Measurements from ENCODE around the gene SH2D6. TPM values are rescaled to one million over a fixed set of nuclear protein-coding genes. Genes with fewer than 3 reads are reported as not detected.

The SH2D6 gene
- total RNA-seq, 5 donors from 2014 or later (not counting 1 experiment from before 2014, with no cell fraction given), result 0.49 to 1.1 (median 0.60) TPM; not detected in 1

GRCh38 chr2:85415980-85416650 lies 2.4 kb upstream of the SH2D6 start:
- DNase-seq, result no peak
- H3K4me1 ChIP-seq (ENCODE audit: control insufficient read depth in 1 of 2, extremely low read depth in 1 of 2, insufficient read depth in 2 of 2, low read length in 2 of 2), result peaks cover 22 to 46% of the 10 kb centered on the region in 2 experiments
- H3K9me3 ChIP-seq, result no peaks in the 10 kb centered on the region
- no peaks in the 10 kb centered on the region for H3K36me3 ChIP-seq (ENCODE audit: control insufficient read depth in 2 of 2, extremely low read depth in 1 of 2, insufficient read depth in 1 of 2, low read length in 1 of 2)
- H3K9me3 Mint-ChIP-seq, result no peaks in the 10 kb centered on the region
- ChIA-PET POLR2A (interaction anchor here in 1 of 2 donors (0.7 kb wide), 1 partner anchor 141 kb away, joined by 3 read pairs; no protein-coding TSS in a partner anchor), CTCF (interaction anchor here in 1 of 2 donors (0.8 kb wide), 1 partner anchor 129 kb away, joined by 3 read pairs; no protein-coding TSS in a partner anchor)
- no peaks in the 10 kb centered on the region for H3K36me3 Mint-ChIP-seq
- peaks cover 31 to 37% (median 34%) of the 10 kb centered on the region in 3 donors for H3K4me1 Mint-ChIP-seq
- H3K4me3 ChIP-seq (ENCODE audit: control insufficient read depth in 1 of 2, extremely low read depth in 1 of 2, low read length in 1 of 2), result no peak overlapping the region
- peaks cover 3 to 9% of the 10 kb centered on the region in 2 donors for H3K27me3 Mint-ChIP-seq
- peaks cover 0 to 27% of the 10 kb centered on the region in 2 experiments for H3K27me3 ChIP-seq (replicated peaks in 1 of 2; ENCODE audit: control insufficient read depth in 2 of 2, extremely low read depth in 1 of 2, insufficient read depth in 2 of 2, low read length in 1 of 2)
- no peak overlapping the region for H3K4me3 Mint-ChIP-seq
- no peak overlapping the region for H3K27ac ChIP-seq (ENCODE audit: low read length)
- WGBS (ENCODE audit: insufficient coverage), result 84% methylated on average over 9 of the region's 12 CpGs
- no peak overlapping the region for H3K27ac Mint-ChIP-seq
- no peak for ATAC-seq (replicated peaks in 1 of 4)

GRCh38 chr2:85419009-85419675 lies 628 bp downstream of the SH2D6 start:
- peak overlapping the region; percentile 97 to 99 for H3K27ac Mint-ChIP-seq
- H3K27me3 Mint-ChIP-seq, result peaks cover 0 to 2% of the 10 kb centered on the region in 2 donors
- WGBS (ENCODE audit: insufficient coverage), result 78% methylated on average over 7 of the region's 17 CpGs
- Histone ChIP-seq H3K4me3 (ENCODE audit: control insufficient read depth in 1 of 2, extremely low read depth in 1 of 2, low read length in 1 of 2) (peak overlapping the region; percentile 88 to 95), H3K27me3 (replicated peaks in 1 of 2; ENCODE audit: control insufficient read depth in 2 of 2, extremely low read depth in 1 of 2, insufficient read depth in 2 of 2, low read length in 1 of 2) (peaks cover 0 to 9% of the 10 kb centered on the region in 2 experiments), H3K9me3 (no peaks in the 10 kb centered on the region), H3K4me1 (ENCODE audit: control insufficient read depth in 1 of 2, extremely low read depth in 1 of 2, insufficient read depth in 2 of 2, low read length in 2 of 2) (peaks cover 12 to 34% of the 10 kb centered on the region in 2 experiments), H3K36me3 (ENCODE audit: control insufficient read depth in 2 of 2, extremely low read depth in 1 of 2, insufficient read depth in 1 of 2, low read length in 1 of 2) (no peaks in the 10 kb centered on the region), H3K27ac (ENCODE audit: low read length) (peak overlapping the region; percentile 84)
- ChIA-PET POLR2A (interaction anchor here (0.6 to 1.6 kb wide), 6 partner anchors 9 to 133 kb away, joined by 3 to 8 read pairs (median 4); partner anchors contain the start of gene CAPG (in 1 of the 2)), CTCF (interaction anchor here (0.6 to 4.5 kb wide), 16 partner anchors 10 to 176 kb away, joined by 3 to 65 read pairs (median 4); partner anchors contain the start of genes MAT2A (in 1 of the 2) and RNF181 (in 1 of the 2))
- ATAC-seq (replicated peaks in 1 of 4), result no peak
- H3K36me3 Mint-ChIP-seq, result no peaks in the 10 kb centered on the region
- peaks cover 26 to 27% (median 26%) of the 10 kb centered on the region in 3 donors for H3K4me1 Mint-ChIP-seq
- no peak for DNase-seq
- peak overlapping the region; percentile 89 to 95 (median 92) for H3K4me3 Mint-ChIP-seq
- H3K9me3 Mint-ChIP-seq, result no peaks in the 10 kb centered on the region

GRCh38 chr2:85420536-85421259 lies 2.2 kb downstream of the SH2D6 start:
- Histone ChIP-seq H3K27ac (ENCODE audit: low read length) (peak overlapping the region; percentile 20), H3K4me1 (ENCODE audit: control insufficient read depth in 1 of 2, extremely low read depth in 1 of 2, insufficient read depth in 2 of 2, low read length in 2 of 2) (peaks cover 12 to 31% of the 10 kb centered on the region in 2 experiments), H3K4me3 (ENCODE audit: control insufficient read depth in 1 of 2, extremely low read depth in 1 of 2, low read length in 1 of 2) (no peak overlapping the region), H3K36me3 (ENCODE audit: control insufficient read depth in 2 of 2, extremely low read depth in 1 of 2, insufficient read depth in 1 of 2, low read length in 1 of 2) (no peaks in the 10 kb centered on the region), H3K27me3 (replicated peaks in 1 of 2; ENCODE audit: control insufficient read depth in 2 of 2, extremely low read depth in 1 of 2, insufficient read depth in 2 of 2, low read length in 1 of 2) (no peaks in the 10 kb centered on the region), H3K9me3 (no peaks in the 10 kb centered on the region)
- peak; percentile 59 to 68 (median 65) for ATAC-seq (replicated peaks in 1 of 4)
- peak; percentile 47 to 92 (median 81) for DNase-seq
- 38% methylated on average over 20 of the region's 22 CpGs for WGBS (ENCODE audit: insufficient coverage)
- Mint-ChIP-seq H3K27ac (peak overlapping the region; percentile 84 to 86), H3K4me1 (peaks cover 20 to 27% (median 22%) of the 10 kb centered on the region in 3 donors), H3K9me3 (no peaks in the 10 kb centered on the region), H3K27me3 (no peaks in the 10 kb centered on the region), H3K4me3 (peak overlapping the region; percentile 62 to 89 (median 74)), H3K36me3 (no peaks in the 10 kb centered on the region)
- ChIA-PET POLR2A (interaction anchor here in 1 of 2 donors (0.5 to 1.6 kb wide), 2 partner anchors 119 to 129 kb away, joined by 3 to 8 read pairs; no protein-coding TSS in a partner anchor), CTCF (interaction anchor here (0.6 to 4.5 kb wide), 12 partner anchors 26 to 136 kb away, joined by 3 to 65 read pairs (median 6); partner anchors contain the start of genes ELMOD3 (in 1 of the 2) and MAT2A (in 1 of the 2))

- CTCF ChIA-PET, result interaction anchor here (1.1 to 4.5 kb wide), 5 partner anchors 66 to 135 kb away, joined by 3 to 65 read pairs (median 4); partner anchors contain the start of gene ELMOD3 (in 1 of the 2)
- no peak for ATAC-seq (replicated peaks in 1 of 4)
- H3K9me3 ChIP-seq, result no peaks in the 10 kb centered on the region
- H3K4me3 ChIP-seq (ENCODE audit: control insufficient read depth in 1 of 2, extremely low read depth in 1 of 2, low read length in 1 of 2), result no peak overlapping the region
- H3K27me3 Mint-ChIP-seq, result no peaks in the 10 kb centered on the region
- no peaks in the 10 kb centered on the region for H3K9me3 Mint-ChIP-seq
- H3K36me3 Mint-ChIP-seq, result no peaks in the 10 kb centered on the region
- no peak for DNase-seq
- POLR2A ChIA-PET, result no interaction called here
- peak overlapping the region in 1 of 2 donors; percentile 86 for H3K27ac Mint-ChIP-seq
- no peak overlapping the region for H3K27ac ChIP-seq (ENCODE audit: low read length)
- WGBS (ENCODE audit: insufficient coverage), result 95% methylated on average over 13 of the region's 13 CpGs
- H3K4me1 Mint-ChIP-seq, result peaks cover 20 to 27% (median 22%) of the 10 kb centered on the region in 3 donors
- no peaks in the 10 kb centered on the region for H3K36me3 ChIP-seq (ENCODE audit: control insufficient read depth in 2 of 2, extremely low read depth in 1 of 2, insufficient read depth in 1 of 2, low read length in 1 of 2)
- H3K27me3 ChIP-seq (replicated peaks in 1 of 2; ENCODE audit: control insufficient read depth in 2 of 2, extremely low read depth in 1 of 2, insufficient read depth in 2 of 2, low read length in 1 of 2), result no peaks in the 10 kb centered on the region
- no peak overlapping the region for H3K4me3 Mint-ChIP-seq
- H3K4me1 ChIP-seq (ENCODE audit: control insufficient read depth in 1 of 2, extremely low read depth in 1 of 2, insufficient read depth in 2 of 2, low read length in 2 of 2), result peaks cover 12 to 31% of the 10 kb centered on the region in 2 experiments
These were observed 3.0 kb downstream of the SH2D6 start for GRCh38 chr2:85421260-85422071.

- Mint-ChIP-seq H3K36me3 (no peaks in the 10 kb centered on the region), H3K4me3 (no peak overlapping the region), H3K9me3 (no peaks in the 10 kb centered on the region), H3K27me3 (no peaks in the 10 kb centered on the region), H3K4me1 (peaks cover 20 to 27% (median 22%) of the 10 kb centered on the region in 3 donors), H3K27ac (peak overlapping the region in 1 of 2 donors; percentile 63)
- peaks cover 12 to 31% of the 10 kb centered on the region in 2 experiments for H3K4me1 ChIP-seq (ENCODE audit: control insufficient read depth in 1 of 2, extremely low read depth in 1 of 2, insufficient read depth in 2 of 2, low read length in 2 of 2)
- ChIA-PET POLR2A (no interaction called here), CTCF (interaction anchor here (1.1 to 4.5 kb wide), 4 partner anchors 114 to 134 kb away, joined by 3 to 65 read pairs (median 10); no protein-coding TSS in a partner anchor)
- ATAC-seq (replicated peaks in 1 of 4), result no peak
- H3K27ac ChIP-seq (ENCODE audit: low read length), result no peak overlapping the region
- DNase-seq, result no peak
- H3K4me3 ChIP-seq (ENCODE audit: control insufficient read depth in 1 of 2, extremely low read depth in 1 of 2, low read length in 1 of 2), result no peak overlapping the region
- no peaks in the 10 kb centered on the region for H3K9me3 ChIP-seq
- H3K27me3 ChIP-seq (replicated peaks in 1 of 2; ENCODE audit: control insufficient read depth in 2 of 2, extremely low read depth in 1 of 2, insufficient read depth in 2 of 2, low read length in 1 of 2), result no peaks in the 10 kb centered on the region
- no peaks in the 10 kb centered on the region for H3K36me3 ChIP-seq (ENCODE audit: control insufficient read depth in 2 of 2, extremely low read depth in 1 of 2, insufficient read depth in 1 of 2, low read length in 1 of 2)
- no CpG with 5 or more reads among the region's 2 CpGs for WGBS (ENCODE audit: insufficient coverage)
These were observed 3.6 kb downstream of the SH2D6 start for GRCh38 chr2:85422072-85422457.

All from T-cell (primary cell).